ENCODE data around the gene TOMM5.
"Not testable (repeated sequence)": the region's sequence is repeated elsewhere in the genome, so short reads cannot be mapped to it uniquely, and the experiment has no call there.

TOMM5 gene

GRCh38 chr9:37611014-37611413 is 18.6 kb upstream of the TOMM5 start:
- H3K36me3 ChIP-seq (ENCODE audit: control insufficient read depth in 2 of 2, insufficient read depth in 2 of 2, low read length in 2 of 2): no peaks in the 10 kb centered on the region
- H3K4me3 ChIP-seq (ENCODE audit: low read length in 2 of 2): no peak overlapping the region
- peaks cover 0 to 3% of the 10 kb centered on the region in 2 donors for H3K27me3 ChIP-seq (ENCODE audit: control insufficient read depth in 1 of 2, insufficient read depth in 2 of 2, low read length in 2 of 2)
- H3K4me1 ChIP-seq (ENCODE audit: control insufficient read depth, insufficient read depth, low read length): no peaks in the 10 kb centered on the region
- H3K9me3 ChIP-seq (ENCODE audit: control insufficient read depth in 2 of 2, low read length in 2 of 2): no peaks in the 10 kb centered on the region
- no peak overlapping the region for H3K9ac ChIP-seq (ENCODE audit: low read length in 2 of 2)
- H3K27ac ChIP-seq (ENCODE audit: low read length): no peak overlapping the region

GRCh38 chr9:37609735-37610397 is 17.5 kb upstream of the TOMM5 start:
- Histone ChIP-seq H3K9ac (ENCODE audit: low read length in 2 of 2) (no peak overlapping the region), H3K36me3 (ENCODE audit: control insufficient read depth in 2 of 2, insufficient read depth in 2 of 2, low read length in 2 of 2) (no peaks in the 10 kb centered on the region), H3K9me3 (ENCODE audit: control insufficient read depth in 2 of 2, low read length in 2 of 2) (no peaks in the 10 kb centered on the region), H3K27me3 (ENCODE audit: control insufficient read depth in 1 of 2, insufficient read depth in 2 of 2, low read length in 2 of 2) (peaks cover 3 to 5% of the 10 kb centered on the region in 2 donors), H3K4me1 (ENCODE audit: control insufficient read depth, insufficient read depth, low read length) (no peaks in the 10 kb centered on the region), H3K4me3 (ENCODE audit: low read length in 2 of 2) (no peak overlapping the region), H3K27ac (ENCODE audit: low read length) (no peak overlapping the region)

GRCh38 chr9:37608250-37608649 is 15.9 kb upstream of the TOMM5 start:
- Histone ChIP-seq H3K9me3 (ENCODE audit: control insufficient read depth in 2 of 2, low read length in 2 of 2) (no peaks in the 10 kb centered on the region), H3K9ac (ENCODE audit: low read length in 2 of 2) (no peak overlapping the region)

GRCh38 chr9:37604296-37604695 is 11.9 kb upstream of the TOMM5 start:
- no peak overlapping the region for H3K4me3 ChIP-seq (ENCODE audit: low read length in 2 of 2)
- no peaks in the 10 kb centered on the region for H3K4me1 ChIP-seq (ENCODE audit: control insufficient read depth, insufficient read depth, low read length)
- H3K27ac ChIP-seq (ENCODE audit: low read length): no peak overlapping the region
- no peak overlapping the region for H3K9ac ChIP-seq (ENCODE audit: low read length in 2 of 2)
- H3K9me3 ChIP-seq (ENCODE audit: control insufficient read depth in 2 of 2, low read length in 2 of 2): no peaks in the 10 kb centered on the region
- H3K27me3 ChIP-seq (ENCODE audit: control insufficient read depth in 1 of 2, insufficient read depth in 2 of 2, low read length in 2 of 2): peaks cover 2 to 5% of the 10 kb centered on the region in 2 donors
- H3K36me3 ChIP-seq (ENCODE audit: control insufficient read depth in 2 of 2, insufficient read depth in 2 of 2, low read length in 2 of 2): no peaks in the 10 kb centered on the region

More at GRCh38 chr9:37608250-37608649, 15.9 kb upstream of the TOMM5 start:
- H3K27me3 ChIP-seq (ENCODE audit: control insufficient read depth in 1 of 2, insufficient read depth in 2 of 2, low read length in 2 of 2): peaks cover 3 to 5% of the 10 kb centered on the region in 2 donors
- no peak overlapping the region for H3K27ac ChIP-seq (ENCODE audit: low read length)
- no peaks in the 10 kb centered on the region for H3K36me3 ChIP-seq (ENCODE audit: control insufficient read depth in 2 of 2, insufficient read depth in 2 of 2, low read length in 2 of 2)
- no peak overlapping the region for H3K4me3 ChIP-seq (ENCODE audit: low read length in 2 of 2)
- no peaks in the 10 kb centered on the region for H3K4me1 ChIP-seq (ENCODE audit: control insufficient read depth, insufficient read depth, low read length)

DNA sequence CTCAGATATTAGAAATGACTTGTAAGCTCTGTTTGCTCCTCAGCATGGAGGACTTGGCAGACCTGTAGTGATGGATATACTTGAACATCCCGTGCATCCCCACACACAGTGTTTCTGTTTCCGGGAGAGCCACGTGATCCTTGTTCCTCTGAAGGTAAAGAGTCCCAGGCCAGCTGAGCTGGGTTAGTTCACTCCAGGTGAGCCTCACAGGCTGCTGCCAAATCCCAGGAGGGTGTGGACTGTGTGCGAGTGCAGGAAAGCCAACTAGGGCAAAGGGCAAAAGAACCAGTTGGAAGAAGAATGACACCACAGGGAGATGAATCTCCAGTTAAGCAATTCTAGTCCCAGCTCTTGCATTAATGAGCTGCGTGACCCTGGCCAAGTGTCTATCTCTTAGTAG is 10.4 kb upstream of the TOMM5 start:
- H3K9me3 ChIP-seq (ENCODE audit: control insufficient read depth in 2 of 2, low read length in 2 of 2): no peaks in the 10 kb centered on the region
- no peak overlapping the region for H3K27ac ChIP-seq (ENCODE audit: low read length)
- peaks cover 2 to 5% of the 10 kb centered on the region in 2 donors for H3K27me3 ChIP-seq (ENCODE audit: control insufficient read depth in 1 of 2, insufficient read depth in 2 of 2, low read length in 2 of 2)

DNA sequence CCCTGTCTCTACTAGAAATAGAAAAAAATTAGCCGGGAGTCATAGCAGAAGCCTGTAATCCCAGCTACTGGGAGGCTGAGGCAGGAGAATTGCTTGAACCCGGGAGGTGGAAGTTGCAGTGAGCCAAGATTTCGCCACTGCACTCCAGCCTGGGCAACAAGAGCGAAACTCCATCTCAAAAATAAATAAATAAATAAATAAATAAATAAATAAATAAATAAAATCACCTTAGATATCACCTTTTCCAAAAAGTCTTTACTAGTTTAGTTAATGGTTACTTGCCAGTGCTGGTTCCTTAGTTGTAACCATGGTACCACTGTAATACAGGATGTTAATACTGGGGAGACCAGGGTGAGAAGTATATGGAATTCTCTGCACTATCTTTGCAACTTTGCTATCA is 9.7 kb upstream of the TOMM5 start:
- not testable (repeated sequence) for H3K27ac ChIP-seq (ENCODE audit: low read length); H3K4me1 ChIP-seq (ENCODE audit: control insufficient read depth, insufficient read depth, low read length); H3K9ac ChIP-seq (ENCODE audit: low read length in 2 of 2); H3K4me3 ChIP-seq (ENCODE audit: low read length in 2 of 2); H3K9me3 ChIP-seq (ENCODE audit: control insufficient read depth in 2 of 2, low read length in 2 of 2); H3K27me3 ChIP-seq (ENCODE audit: control insufficient read depth in 1 of 2, insufficient read depth in 2 of 2, low read length in 2 of 2); H3K36me3 ChIP-seq (ENCODE audit: control insufficient read depth in 2 of 2, insufficient read depth in 2 of 2, low read length in 2 of 2)

More for the DNA sequence above, 10.4 kb upstream of the TOMM5 start:
- H3K9ac ChIP-seq (ENCODE audit: low read length in 2 of 2): no peak overlapping the region
- H3K4me1 ChIP-seq (ENCODE audit: control insufficient read depth, insufficient read depth, low read length): no peaks in the 10 kb centered on the region
- H3K4me3 ChIP-seq (ENCODE audit: low read length in 2 of 2): no peak overlapping the region
- H3K36me3 ChIP-seq (ENCODE audit: control insufficient read depth in 2 of 2, insufficient read depth in 2 of 2, low read length in 2 of 2): no peaks in the 10 kb centered on the region

- Histone ChIP-seq H3K36me3 (ENCODE audit: control insufficient read depth in 2 of 2, insufficient read depth in 2 of 2, low read length in 2 of 2) (no peaks in the 10 kb centered on the region), H3K9me3 (ENCODE audit: control insufficient read depth in 2 of 2, low read length in 2 of 2) (no peaks in the 10 kb centered on the region), H3K4me3 (ENCODE audit: low read length in 2 of 2) (no peak overlapping the region), H3K27me3 (ENCODE audit: control insufficient read depth in 1 of 2, insufficient read depth in 2 of 2, low read length in 2 of 2) (peaks cover 0 to 2% of the 10 kb centered on the region in 2 donors), H3K4me1 (ENCODE audit: control insufficient read depth, insufficient read depth, low read length) (peaks cover 5% of the 10 kb centered on the region), H3K27ac (ENCODE audit: low read length) (no peak overlapping the region), H3K9ac (ENCODE audit: low read length in 2 of 2) (no peak overlapping the region)
These were observed 4.1 kb upstream of the TOMM5 start for GRCh38 chr9:37596504-37596903.

DNA sequence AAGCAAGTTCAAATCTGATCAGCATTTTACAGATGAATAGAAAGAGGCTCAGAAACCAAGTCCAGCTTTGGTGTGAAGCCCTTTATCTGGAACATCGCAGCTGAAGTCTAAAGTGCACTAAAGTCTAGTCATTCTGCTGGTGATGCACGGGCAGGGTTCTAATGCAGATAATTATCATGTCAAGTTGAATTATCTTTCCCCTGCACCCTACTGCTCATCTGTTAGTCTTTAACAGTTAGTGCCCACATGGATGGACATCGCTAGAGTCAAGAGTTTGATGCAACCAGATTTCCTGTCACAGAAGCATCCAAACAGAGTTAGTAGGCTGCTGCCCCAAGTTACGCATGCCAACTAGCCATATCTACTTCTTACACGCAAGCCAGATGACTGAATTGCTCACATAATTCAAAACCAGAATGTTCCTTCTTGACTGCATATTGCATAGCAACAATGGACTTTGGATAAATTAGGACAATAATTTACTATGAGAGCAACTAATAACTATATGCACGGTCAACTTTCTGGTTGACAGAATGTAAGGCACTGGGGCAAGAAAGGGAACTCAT is 1.6 kb upstream of the TOMM5 start:
- Histone ChIP-seq H3K27ac (ENCODE audit: low read length) (no peak overlapping the region), H3K4me1 (ENCODE audit: control insufficient read depth, insufficient read depth, low read length) (peaks cover 16% of the 10 kb centered on the region), H3K27me3 (ENCODE audit: control insufficient read depth in 1 of 2, insufficient read depth in 2 of 2, low read length in 2 of 2) (no peaks in the 10 kb centered on the region), H3K4me3 (ENCODE audit: low read length in 2 of 2) (peak overlapping the region; percentile 17 to 46), H3K9ac (ENCODE audit: low read length in 2 of 2) (no peak overlapping the region), H3K9me3 (ENCODE audit: control insufficient read depth in 2 of 2, low read length in 2 of 2) (no peaks in the 10 kb centered on the region), H3K36me3 (ENCODE audit: control insufficient read depth in 2 of 2, insufficient read depth in 2 of 2, low read length in 2 of 2) (no peaks in the 10 kb centered on the region)

DNA sequence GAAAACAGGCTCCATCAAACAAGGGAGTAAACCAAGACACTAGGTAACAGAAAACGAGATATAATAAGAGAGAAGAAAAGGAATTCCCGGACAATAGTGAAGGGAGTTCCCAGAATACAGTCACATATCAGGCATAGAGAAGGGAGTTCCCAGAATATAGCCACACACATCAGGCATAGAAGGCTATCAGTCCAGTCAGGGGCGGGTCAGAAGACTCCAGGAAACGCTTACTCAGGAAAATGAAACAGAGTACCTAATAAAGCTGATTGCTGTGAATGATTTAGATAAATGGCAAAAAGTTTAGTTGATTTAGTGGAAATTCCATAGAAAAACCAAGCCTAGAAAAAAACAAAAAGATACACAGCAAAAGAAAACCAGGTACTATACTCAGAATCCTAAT is 4.9 kb downstream of the TOMM5 start:
- peaks cover 16 to 20% of the 10 kb centered on the region in 2 donors for H3K36me3 ChIP-seq (ENCODE audit: control insufficient read depth in 2 of 2, insufficient read depth in 2 of 2, low read length in 2 of 2)
- no peak overlapping the region for H3K27ac ChIP-seq (ENCODE audit: low read length)
- H3K27me3 ChIP-seq (ENCODE audit: control insufficient read depth in 1 of 2, insufficient read depth in 2 of 2, low read length in 2 of 2): no peaks in the 10 kb centered on the region
- H3K4me3 ChIP-seq (ENCODE audit: low read length in 2 of 2): no peak overlapping the region
- peaks cover 13% of the 10 kb centered on the region for H3K4me1 ChIP-seq (ENCODE audit: control insufficient read depth, insufficient read depth, low read length)
- no peaks in the 10 kb centered on the region for H3K9me3 ChIP-seq (ENCODE audit: control insufficient read depth in 2 of 2, low read length in 2 of 2)
- H3K9ac ChIP-seq (ENCODE audit: low read length in 2 of 2): no peak overlapping the region

DNA sequence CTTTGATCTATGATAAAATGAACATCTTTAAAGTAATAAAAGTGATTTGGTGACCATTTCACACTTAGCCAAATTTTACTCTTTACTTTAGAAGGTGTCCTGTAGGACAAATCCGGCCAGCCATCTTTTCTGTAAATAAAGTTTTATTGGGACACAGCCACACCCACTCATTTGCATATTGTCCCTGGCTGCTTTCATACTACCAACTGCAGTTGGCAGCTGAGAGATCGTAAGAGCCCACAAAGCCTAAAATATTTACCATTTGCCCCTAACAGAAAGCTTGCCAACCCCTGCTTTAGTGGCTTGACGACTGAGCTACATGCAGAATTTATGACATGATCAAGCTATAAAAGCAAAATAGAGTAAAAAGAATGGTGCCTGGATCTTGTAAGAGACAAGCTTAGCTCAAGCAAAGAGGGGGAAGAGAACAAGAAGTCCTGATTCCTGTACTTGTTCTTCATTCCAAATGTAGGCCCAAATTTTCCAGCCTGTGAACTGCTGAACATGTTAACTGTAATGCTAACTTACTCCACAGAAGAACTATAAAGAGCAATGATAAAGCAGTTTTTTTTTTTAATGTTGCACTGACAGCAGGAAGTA is 8.8 kb downstream of the TOMM5 start:
- Histone ChIP-seq H3K4me3 (ENCODE audit: low read length in 2 of 2) (no peak overlapping the region), H3K9me3 (ENCODE audit: control insufficient read depth in 2 of 2, low read length in 2 of 2) (no peaks in the 10 kb centered on the region), H3K4me1 (ENCODE audit: control insufficient read depth, insufficient read depth, low read length) (no peaks in the 10 kb centered on the region), H3K36me3 (ENCODE audit: control insufficient read depth in 2 of 2, insufficient read depth in 2 of 2, low read length in 2 of 2) (peaks cover 18% of the 10 kb centered on the region in 2 donors), H3K27ac (ENCODE audit: low read length) (no peak overlapping the region), H3K9ac (ENCODE audit: low read length in 2 of 2) (no peak overlapping the region), H3K27me3 (ENCODE audit: control insufficient read depth in 1 of 2, insufficient read depth in 2 of 2, low read length in 2 of 2) (no peaks in the 10 kb centered on the region)
